GM18868 (cell line): ENCODE data around the gene TP73.
"Not testable (repeated sequence)": the region's sequence is repeated elsewhere in the genome, so short reads cannot be mapped to it uniquely, and the experiment has no call there.

ENCODE experiments used
- ATAC-seq: cut with Tn5 transposase; IDR thresholded peaks from one replicate; pipeline ENCODE4 v1.9.1; 2021; ENCODE audit warnings: mild to moderate bottlenecking, moderate library complexity; ENCODE audit not compliant: unreplicated experiment

TP73 gene

GRCh38 chr1:3724416-3725030, 72.2 kb downstream of the TP73 start:
- not testable (repeated sequence) for ATAC-seq

DNA sequence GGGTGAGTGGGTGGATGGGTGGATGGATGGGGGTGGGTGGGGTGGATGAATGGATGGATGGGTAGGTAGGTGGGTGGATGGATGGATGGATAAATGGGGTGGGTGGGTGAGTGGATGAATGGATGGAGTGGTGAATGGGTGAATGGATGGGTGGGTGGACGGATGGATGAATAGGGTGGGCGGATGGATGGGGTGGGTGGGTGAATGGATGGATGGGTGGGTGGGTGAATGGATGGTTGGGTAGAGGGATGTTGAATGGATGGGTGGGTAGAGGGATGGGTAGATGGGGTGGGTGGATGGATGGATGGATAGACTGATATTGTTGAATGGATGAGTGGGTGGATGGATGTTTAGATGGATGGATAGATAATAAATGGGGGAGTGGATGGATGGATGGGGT, 73.0 kb downstream of the TP73 start:
- no peak for ATAC-seq

DNA sequence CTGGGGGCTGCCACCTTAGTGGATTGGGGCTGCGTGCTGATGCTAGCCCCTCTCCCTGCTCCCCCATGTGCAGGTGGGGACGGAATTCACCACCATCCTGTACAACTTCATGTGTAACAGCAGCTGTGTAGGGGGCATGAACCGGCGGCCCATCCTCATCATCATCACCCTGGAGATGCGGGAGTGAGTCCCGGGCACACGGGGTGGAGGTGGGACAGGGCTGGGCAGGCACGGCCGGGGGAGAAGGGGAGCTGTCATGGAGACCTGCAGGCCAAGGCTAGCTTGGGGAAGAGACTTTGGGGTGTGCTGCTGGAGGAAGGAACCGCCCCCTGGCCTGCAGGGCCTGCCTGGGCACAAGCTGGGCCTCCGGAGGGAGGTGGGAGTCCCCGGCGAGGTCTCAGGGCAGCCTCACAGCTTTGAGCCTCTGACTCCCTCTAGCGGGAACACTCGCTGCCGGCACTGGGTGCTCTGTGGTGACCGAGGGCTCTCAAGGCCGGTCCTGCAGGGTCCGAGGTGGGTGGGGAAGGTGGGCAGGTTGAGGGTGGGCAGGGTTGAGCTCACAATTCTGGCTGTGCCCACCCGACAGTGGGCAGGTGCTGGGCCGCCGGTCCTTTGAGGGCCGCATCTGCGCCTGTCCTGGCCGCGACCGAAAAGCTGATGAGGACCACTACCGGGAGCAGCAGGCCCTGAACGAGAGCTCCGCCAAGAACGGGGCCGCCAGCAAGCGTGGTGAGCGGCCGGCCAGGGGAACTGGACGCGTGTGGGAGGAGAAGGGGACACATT, 74.9 kb downstream of the TP73 start:
- no peak for ATAC-seq

- no peak for ATAC-seq
Observed at GRCh38 chr1:3727825-3728776, 75.8 kb downstream of the TP73 start.

DNA sequence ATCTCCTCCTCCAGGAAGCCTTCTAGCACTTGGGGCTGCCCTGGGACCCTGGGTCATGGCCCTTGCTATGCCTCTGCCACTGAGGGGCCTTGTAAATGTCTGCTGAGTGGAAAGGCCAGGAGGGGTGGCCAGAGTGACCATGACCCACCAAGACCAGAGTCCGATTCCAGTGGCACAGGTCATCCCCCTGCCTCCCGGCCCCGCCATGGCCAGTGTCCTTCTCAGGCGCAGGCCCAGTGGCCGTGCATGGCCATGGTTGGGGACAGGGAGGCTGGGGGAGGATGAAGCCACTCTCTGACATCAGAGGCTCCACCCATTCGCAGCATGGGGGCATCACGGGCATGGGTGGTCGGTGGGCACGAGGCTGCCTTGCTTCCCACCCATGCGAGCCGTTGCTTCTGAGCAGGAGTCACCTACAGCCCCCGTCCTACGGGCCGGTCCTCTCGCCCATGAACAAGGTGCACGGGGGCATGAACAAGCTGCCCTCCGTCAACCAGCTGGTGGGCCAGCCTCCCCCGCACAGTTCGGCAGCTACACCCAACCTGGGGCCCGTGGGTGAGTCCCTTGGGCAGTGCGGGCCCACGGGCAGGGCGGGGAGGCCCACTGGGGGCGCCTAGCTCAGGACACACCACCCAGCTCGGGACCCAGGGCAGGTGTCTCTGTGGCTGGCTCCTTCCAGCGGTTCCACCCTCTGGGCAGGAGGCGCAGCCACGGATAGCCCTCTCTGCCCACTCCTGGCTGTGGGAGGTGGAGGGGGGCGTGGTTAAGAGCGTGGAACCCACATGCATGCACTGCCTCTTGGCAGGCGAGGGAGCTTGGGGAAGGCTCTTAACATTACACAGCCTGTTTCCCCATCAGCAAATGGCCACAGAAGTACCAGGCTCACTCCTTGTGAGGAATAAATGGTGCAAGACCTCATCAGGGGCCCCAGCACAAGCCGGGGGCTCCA, 77.6 kb downstream of the TP73 start:
- no peak for ATAC-seq

GRCh38 chr1:3730543-3731247, 78.4 kb downstream of the TP73 start:
- ATAC-seq = no peak

GRCh38 chr1:3731583-3732433, 79.5 kb downstream of the TP73 start:
- no peak for ATAC-seq

GRCh38 chr1:3732434-3733093, 80.2 kb downstream of the TP73 start:
- ATAC-seq = no peak

- no peak for ATAC-seq
Observed at GRCh38 chr1:3733094-3733882, 81.0 kb downstream of the TP73 start.

DNA sequence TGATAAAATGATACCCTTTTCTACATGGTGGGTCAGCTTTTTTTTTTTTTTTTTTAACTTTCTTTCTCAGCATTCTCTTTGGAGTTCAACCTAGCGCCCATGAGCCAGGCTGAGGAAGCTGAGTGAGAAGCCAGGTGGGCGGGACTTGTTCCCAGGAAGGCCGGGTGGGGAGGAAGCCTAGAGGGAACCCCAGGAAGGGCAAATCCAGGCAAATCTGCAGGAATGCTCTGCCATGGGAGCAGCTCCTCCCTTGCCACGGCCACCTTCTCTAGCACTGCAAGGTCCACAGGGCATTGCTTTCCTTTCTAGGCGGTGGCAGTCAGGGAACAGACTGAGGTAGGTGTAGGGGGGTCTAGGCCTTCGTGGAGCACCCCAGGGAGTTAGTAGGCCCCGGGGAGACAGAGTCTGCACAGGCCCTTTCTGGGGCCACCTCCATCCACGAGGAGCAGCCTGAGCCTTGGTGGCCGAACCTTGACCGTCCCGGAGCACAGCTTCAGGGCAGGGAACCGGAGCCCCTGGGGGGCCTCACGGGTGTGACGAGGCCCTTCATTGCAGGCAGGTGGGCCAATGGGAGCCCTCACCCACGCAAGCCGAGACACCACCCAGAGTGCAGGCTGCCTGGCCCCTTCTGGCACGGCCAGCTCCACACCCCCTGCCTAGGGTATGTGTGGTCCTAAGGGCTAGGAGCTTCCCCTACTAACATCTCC, 81.7 kb downstream of the TP73 start:
- ATAC-seq = no peak

- ATAC-seq = no peak
Observed at GRCh38 chr1:3734602-3735001, 82.3 kb downstream of the TP73 start.

GRCh38 chr1:3735027-3735681, 82.8 kb downstream of the TP73 start:
- ATAC-seq = no peak

GRCh38 chr1:3735688-3736087, 83.4 kb downstream of the TP73 start:
- ATAC-seq = no peak

GRCh38 chr1:3736131-3736561, 83.8 kb downstream of the TP73 start:
- ATAC-seq = no peak

GRCh38 chr1:3736708-3737107, 84.4 kb downstream of the TP73 start:
- ATAC-seq = no peak

DNA sequence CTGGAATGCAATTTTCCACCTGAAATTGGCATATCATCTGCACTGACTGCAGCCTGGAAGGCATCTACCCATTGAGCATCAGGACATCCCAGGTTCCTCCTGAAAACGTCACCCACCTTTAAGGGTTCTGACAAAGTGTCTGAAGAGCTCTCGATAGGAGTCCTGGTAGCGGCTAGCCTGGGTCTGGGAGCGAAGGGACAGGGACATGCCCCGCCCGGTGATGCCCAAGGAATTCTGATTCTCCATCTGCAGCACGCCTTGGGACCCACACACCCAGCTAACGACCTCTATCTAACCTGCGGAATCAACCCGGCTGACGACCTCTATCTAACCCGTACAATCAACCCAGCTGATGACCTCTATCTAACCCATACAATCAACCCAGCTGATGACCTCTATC, 86.6 kb downstream of the TP73 start:
- no peak for ATAC-seq
